Osteocyte (in vitro differentiated cells): ENCODE results near the gene FOLR1. TPM values are rescaled to one million over a fixed set of nuclear protein-coding genes. Genes with fewer than 3 reads are reported as not detected.
"Not testable (repeated sequence)": the region's sequence is repeated elsewhere in the genome, so short reads cannot be mapped to it uniquely, and the experiment has no call there.

Source experiments
- DNase-seq: peaks from one replicate; pipeline ENCODE4 v3.0.0; 2021; ENCODE audit warnings: mixed read lengths; ENCODE audit not compliant: unreplicated experiment; ENCODE audit errors: extremely low spot score
- H3K27ac Mint-ChIP-seq: one replicate; pipeline ENCODE4 v1.8.0; 2021; ENCODE audit warnings: mild to moderate bottlenecking, mixed read lengths; ENCODE audit not compliant: unreplicated experiment
- H3K27me3 Mint-ChIP-seq: one replicate; pipeline ENCODE4 v1.8.0; 2021; ENCODE audit warnings: mixed read lengths; ENCODE audit not compliant: unreplicated experiment
- H3K36me3 Mint-ChIP-seq: one replicate; pipeline ENCODE4 v1.8.0; 2021; ENCODE audit warnings: mixed read lengths; ENCODE audit not compliant: unreplicated experiment
- H3K4me1 Mint-ChIP-seq: one replicate; pipeline ENCODE4 v1.8.0; 2021; ENCODE audit warnings: mixed read lengths; ENCODE audit not compliant: unreplicated experiment
- H3K4me3 Mint-ChIP-seq: one replicate; pipeline ENCODE4 v1.8.0; 2021; ENCODE audit warnings: mild to moderate bottlenecking, moderate library complexity, mixed read lengths; ENCODE audit not compliant: unreplicated experiment
- H3K9me3 Mint-ChIP-seq: one replicate; pipeline ENCODE4 v1.8.0; 2021; ENCODE audit warnings: mixed read lengths; ENCODE audit not compliant: unreplicated experiment
- CTCF ChIP-seq: fragments of 200-600 bp; sonication (generic); IDR thresholded peaks from 2 replicates; pipeline ENCODE4 v1.5.0; 2021; ENCODE audit warnings: antibody characterized with exemption, mild to moderate bottlenecking, moderate library complexity
- total RNA-seq: library from RNA; stranded (reverse); gene quantifications from 2 replicates; pipeline ENCODE4 v1.2.1, GENCODE V29; 2021

Gene FOLR1
- total RNA-seq, 1 donor from 2014 or later: not detected

GRCh38 chr11:72154816-72155215 is 37.1 kb upstream of the FOLR1 start:
- Mint-ChIP-seq H3K9me3 (no peaks in the 10 kb centered on the region), H3K27ac (no peak overlapping the region), H3K36me3 (no peaks in the 10 kb centered on the region), H3K4me3 (no peak overlapping the region), H3K4me1 (no peaks in the 10 kb centered on the region), H3K27me3 (peaks cover 60% of the 10 kb centered on the region)
- no peak for DNase-seq
- no peak for TF ChIP-seq CTCF

DNA sequence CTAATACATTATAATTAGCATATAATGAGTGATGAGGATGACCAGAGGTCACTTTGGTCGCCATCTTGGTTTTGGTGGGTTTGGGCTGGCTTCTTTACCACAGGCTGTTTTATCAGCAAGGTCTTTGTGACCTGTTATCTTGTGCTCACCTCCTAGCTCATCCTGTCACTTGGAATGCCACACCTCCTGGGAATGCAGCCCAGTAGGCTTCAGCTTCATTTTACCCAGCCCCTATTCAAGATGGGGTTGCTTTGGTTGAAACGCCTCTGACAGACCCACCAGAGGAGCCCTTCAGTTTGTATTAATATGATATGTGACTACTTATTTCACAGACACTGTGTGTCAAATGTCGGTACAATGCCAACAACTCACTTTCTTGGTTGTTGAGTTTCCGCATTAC is 36.2 kb upstream of the FOLR1 start:
- no peaks in the 10 kb centered on the region for H3K36me3 Mint-ChIP-seq
- H3K4me1 Mint-ChIP-seq: no peaks in the 10 kb centered on the region
- H3K9me3 Mint-ChIP-seq: no peaks in the 10 kb centered on the region
- H3K27ac Mint-ChIP-seq: no peak overlapping the region
- H3K27me3 Mint-ChIP-seq: peaks cover 67% of the 10 kb centered on the region
- no peak for TF ChIP-seq CTCF
- no peak for DNase-seq
- no peak overlapping the region for H3K4me3 Mint-ChIP-seq

DNA sequence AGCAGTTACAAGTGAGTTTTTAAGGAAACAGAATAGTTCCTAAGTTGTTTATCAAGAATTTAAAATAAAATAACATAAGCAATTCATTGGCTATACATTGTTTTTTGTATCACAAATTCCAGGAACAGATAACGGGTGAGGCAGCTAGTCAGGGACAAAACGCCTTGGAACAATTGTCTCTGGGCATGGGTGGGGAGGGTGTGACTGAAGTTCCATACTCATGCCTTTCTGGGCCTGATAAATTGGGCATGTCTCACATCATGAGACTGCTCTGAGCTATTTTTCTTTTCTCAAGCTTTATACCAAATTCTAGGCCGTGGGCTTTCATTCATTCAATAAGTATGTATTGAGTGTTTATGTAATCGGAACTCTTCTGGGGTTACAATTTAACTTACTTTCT is 34.8 kb upstream of the FOLR1 start:
- H3K27me3 Mint-ChIP-seq: peaks cover 65% of the 10 kb centered on the region
- no peaks in the 10 kb centered on the region for H3K4me1 Mint-ChIP-seq
- TF ChIP-seq CTCF: no peak
- no peak for DNase-seq
- no peak overlapping the region for H3K4me3 Mint-ChIP-seq
- H3K27ac Mint-ChIP-seq: no peak overlapping the region
- no peaks in the 10 kb centered on the region for H3K9me3 Mint-ChIP-seq
- no peaks in the 10 kb centered on the region for H3K36me3 Mint-ChIP-seq

DNA sequence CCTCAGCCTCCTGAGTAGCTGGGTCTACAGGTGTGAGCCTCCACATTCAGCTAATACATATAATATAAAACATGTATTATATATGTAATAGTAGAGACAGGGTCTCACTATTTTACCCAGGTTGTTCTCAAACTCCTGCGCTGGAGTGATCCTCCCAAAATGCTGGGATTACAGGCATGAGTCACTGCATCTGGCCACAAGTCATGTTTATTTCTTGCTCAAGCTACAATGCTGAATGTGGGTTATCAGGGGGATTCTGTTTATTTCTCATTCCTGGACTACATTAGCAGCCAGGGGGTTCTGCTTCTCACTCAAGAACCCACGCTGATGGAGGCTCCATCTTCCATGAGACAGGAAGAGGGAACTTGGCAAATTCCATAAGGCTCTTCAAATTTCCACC is 31.6 kb upstream of the FOLR1 start:
- H3K4me1 Mint-ChIP-seq: no peaks in the 10 kb centered on the region
- no peak for DNase-seq
- TF ChIP-seq CTCF: no peak
- no peak overlapping the region for H3K4me3 Mint-ChIP-seq
- H3K36me3 Mint-ChIP-seq: no peaks in the 10 kb centered on the region
- H3K27ac Mint-ChIP-seq: no peak overlapping the region
- H3K9me3 Mint-ChIP-seq: no peaks in the 10 kb centered on the region
- H3K27me3 Mint-ChIP-seq: peaks cover 54% of the 10 kb centered on the region

GRCh38 chr11:72162891-72163492 is 28.9 kb upstream of the FOLR1 start:
- H3K27ac Mint-ChIP-seq: no peak overlapping the region
- no peak overlapping the region for H3K4me3 Mint-ChIP-seq
- H3K36me3 Mint-ChIP-seq: no peaks in the 10 kb centered on the region
- H3K27me3 Mint-ChIP-seq: peaks cover 60% of the 10 kb centered on the region
- no peak for TF ChIP-seq CTCF
- H3K4me1 Mint-ChIP-seq: no peaks in the 10 kb centered on the region
- no peaks in the 10 kb centered on the region for H3K9me3 Mint-ChIP-seq
- no peak for DNase-seq

DNA sequence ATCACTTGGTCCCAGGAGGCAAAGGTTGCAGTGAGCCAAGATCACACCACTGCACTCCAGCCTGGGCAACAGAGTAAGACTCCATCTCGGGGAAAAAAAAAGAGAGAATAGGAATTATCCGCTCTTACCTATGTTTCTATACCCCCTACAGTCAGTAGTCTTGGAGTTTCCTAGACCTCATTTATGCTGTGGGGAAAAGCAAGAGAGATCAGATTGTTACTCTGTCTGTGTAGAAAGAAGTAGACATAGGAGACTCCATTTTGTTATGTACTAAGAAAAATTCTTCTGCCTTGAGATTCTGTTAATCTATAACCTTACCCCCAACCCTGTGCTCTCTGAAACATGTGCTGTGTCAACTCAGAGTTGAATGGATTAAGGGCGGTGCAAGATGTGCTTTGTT is 27.8 kb upstream of the FOLR1 start:
- not testable (repeated sequence) for H3K9me3 Mint-ChIP-seq, H3K36me3 Mint-ChIP-seq, H3K27ac Mint-ChIP-seq, DNase-seq, H3K4me3 Mint-ChIP-seq, H3K4me1 Mint-ChIP-seq
- peaks cover 56% of the 10 kb centered on the region for H3K27me3 Mint-ChIP-seq

DNA sequence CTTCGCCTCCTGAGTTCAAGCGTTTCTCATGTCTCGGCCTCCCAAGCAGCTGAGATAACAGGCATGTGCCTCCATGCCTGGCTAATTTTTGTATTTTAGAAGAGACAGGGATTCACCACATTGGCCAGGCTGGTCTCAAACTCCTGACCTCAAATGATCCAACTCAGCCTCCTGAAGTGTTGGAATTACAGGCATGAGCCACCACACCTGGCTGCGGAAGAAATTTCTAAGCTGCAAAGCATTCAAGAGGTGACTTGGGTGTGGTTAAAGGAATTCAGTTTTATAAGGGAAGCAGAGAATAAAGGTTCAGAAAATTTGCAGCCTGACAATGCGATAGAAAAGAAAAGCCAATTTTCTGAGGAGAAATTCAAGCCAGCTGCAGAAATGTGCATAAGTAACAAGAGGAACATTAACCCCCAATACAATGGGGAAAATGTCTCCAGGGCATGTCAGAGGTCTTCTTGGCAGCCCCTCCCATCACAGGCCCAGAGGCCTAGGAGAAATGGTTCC is 22.8 kb upstream of the FOLR1 start:
- H3K27ac Mint-ChIP-seq, DNase-seq, H3K4me3 Mint-ChIP-seq, H3K9me3 Mint-ChIP-seq, H3K36me3 Mint-ChIP-seq, H3K4me1 Mint-ChIP-seq: not testable (repeated sequence)
- H3K27me3 Mint-ChIP-seq: peaks cover 36% of the 10 kb centered on the region

DNA sequence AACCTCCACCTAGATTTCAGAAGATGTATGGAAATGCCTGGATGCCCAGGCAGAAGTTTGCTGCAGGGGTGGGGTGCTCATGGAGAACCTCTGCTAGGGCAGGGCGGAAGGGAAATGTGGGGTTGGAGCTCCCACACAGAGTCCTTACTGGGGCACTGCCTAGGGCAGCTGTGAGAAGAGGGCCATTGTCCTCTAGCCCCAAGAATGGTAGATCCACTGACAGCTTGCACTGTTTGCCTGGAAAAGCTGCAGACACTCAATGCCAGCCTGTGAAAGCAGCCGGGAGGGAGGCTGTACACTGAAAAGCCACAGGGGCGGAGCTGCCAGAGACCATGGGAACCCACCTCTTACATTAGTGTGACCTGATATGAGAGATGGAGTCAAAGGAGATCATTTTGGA is 22.2 kb upstream of the FOLR1 start:
- not testable (repeated sequence) for H3K4me3 Mint-ChIP-seq, DNase-seq, H3K36me3 Mint-ChIP-seq, H3K4me1 Mint-ChIP-seq, H3K27ac Mint-ChIP-seq, H3K9me3 Mint-ChIP-seq
- peaks cover 35% of the 10 kb centered on the region for H3K27me3 Mint-ChIP-seq
